Choroid plexus epithelial cell (primary cell): ENCODE data around the gene H1-8.
A peak's percentile ranks its signal among the peaks of the same experiment; 100 is the strongest.

Experiments used
- DNase-seq: peaks from one replicate; pipeline ENCODE4 v3.0.0-alpha.2; 2010; ENCODE audit warnings: low read depth
- H3K4me3 ChIP-seq: 2 replicates; pipeline ENCODE4 v1.5.1; 2011; ENCODE audit warnings: low read depth, mild to moderate bottlenecking, control low read depth, low read length, moderate library complexity
- TF ChIP-seq, protein P1 (sequence below): conservative IDR thresholded peaks from 2 replicates; pipeline ENCODE4 v1.5.1; 2011; ENCODE audit warnings: low read depth, mild to moderate bottlenecking, control low read depth, inconsistent platforms, low read length, moderate library complexity

The H1-8 gene

DNA sequence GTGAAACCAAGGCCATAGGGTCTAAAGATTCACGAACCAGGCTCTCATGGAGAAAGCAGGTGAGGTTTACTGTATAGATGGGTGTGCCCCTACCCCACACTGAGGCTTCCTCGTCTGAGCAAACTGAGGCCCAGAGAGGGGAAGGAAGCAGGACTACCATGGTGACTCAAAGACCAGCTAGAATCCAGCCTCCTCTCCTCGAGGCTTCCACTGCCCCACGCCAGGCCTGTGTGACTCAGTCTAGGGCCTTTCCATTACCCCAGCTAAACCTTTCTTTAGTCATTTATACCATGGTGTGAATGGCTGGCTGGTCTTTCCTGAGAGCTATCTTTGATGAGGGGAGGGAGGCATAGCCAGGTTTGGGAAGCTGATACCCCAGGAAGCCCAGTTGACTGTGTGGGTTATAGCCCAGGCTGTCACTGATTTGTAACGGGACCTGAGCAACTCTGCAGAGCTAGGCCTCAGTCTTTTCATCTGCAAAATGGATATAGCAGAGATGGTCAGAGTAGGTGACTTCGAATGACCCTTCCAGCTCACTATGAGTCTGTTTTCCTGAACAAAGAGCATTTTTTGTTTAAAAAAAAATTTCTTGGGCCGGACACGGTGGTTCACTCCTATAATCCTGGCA, 17.5 kb upstream of the H1-8 start:
- no peak overlapping the region for H3K4me3 ChIP-seq
- TF ChIP-seq, protein P1, sequence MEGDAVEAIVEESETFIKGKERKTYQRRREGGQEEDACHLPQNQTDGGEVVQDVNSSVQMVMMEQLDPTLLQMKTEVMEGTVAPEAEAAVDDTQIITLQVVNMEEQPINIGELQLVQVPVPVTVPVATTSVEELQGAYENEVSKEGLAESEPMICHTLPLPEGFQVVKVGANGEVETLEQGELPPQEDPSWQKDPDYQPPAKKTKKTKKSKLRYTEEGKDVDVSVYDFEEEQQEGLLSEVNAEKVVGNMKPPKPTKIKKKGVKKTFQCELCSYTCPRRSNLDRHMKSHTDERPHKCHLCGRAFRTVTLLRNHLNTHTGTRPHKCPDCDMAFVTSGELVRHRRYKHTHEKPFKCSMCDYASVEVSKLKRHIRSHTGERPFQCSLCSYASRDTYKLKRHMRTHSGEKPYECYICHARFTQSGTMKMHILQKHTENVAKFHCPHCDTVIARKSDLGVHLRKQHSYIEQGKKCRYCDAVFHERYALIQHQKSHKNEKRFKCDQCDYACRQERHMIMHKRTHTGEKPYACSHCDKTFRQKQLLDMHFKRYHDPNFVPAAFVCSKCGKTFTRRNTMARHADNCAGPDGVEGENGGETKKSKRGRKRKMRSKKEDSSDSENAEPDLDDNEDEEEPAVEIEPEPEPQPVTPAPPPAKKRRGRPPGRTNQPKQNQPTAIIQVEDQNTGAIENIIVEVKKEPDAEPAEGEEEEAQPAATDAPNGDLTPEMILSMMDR, result no peak
- DNase-seq, result peak; percentile 57

DNA sequence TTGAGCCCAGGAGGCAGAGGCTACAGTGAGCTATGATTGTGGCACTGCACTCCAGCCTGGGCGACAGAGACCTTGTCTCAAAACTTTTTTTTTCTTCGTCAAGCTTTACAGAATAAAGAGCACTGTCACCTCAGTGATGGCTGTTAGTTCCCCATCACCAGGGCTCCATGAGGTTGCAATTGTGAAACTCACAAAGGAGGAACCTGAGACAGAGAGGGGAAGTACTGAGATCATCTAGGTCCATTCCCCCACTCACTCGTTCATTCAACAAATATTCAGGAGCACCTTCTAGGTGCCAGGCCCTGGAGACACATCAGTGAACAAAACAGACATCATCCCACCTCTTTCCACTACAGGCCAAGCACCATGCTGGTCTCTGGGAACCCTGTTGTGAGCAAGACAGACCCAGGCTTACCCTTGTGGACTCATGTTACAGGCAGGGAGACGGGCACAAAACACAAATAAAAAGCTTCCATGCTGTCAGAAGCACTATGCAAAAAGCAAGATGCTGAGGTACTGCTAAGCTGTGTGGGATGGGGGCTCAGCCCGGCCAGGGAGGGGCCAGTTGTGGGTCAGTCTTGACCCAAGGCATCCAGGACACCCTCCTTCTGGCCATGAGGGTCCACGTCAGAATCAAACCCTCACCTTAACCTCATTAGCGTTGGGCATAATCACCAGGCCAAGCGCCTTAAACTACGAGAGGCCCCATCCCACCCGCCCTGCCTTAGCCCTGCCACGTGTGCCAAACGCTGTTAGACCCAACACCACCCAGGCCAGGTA, 16.7 kb upstream of the H1-8 start:
- peak; percentile 78 for DNase-seq
- TF ChIP-seq, protein P1, result no peak
- no peak overlapping the region for H3K4me3 ChIP-seq

DNA sequence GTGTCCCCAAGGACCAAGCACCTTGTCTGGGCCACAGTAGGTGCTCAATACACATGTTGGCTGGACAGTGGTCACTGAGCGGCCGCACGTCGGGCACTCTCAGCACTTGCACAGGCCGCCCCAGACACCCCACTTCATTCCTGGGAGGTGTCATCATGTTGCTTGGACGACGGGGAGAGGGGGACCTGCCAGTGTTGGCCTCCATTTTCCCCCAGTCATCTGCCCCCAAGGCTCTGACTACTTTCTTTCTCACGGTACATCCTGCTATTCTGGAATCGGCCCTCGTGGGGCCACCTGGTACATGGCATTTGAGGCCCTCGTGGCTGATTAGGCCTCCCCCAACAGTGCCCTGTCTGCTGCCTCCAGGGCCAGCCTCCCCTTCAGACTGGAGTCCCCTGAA, 15.7 kb upstream of the H1-8 start:
- TF ChIP-seq, protein P1, result no peak
- no peak for DNase-seq
- no peak overlapping the region for H3K4me3 ChIP-seq

DNA sequence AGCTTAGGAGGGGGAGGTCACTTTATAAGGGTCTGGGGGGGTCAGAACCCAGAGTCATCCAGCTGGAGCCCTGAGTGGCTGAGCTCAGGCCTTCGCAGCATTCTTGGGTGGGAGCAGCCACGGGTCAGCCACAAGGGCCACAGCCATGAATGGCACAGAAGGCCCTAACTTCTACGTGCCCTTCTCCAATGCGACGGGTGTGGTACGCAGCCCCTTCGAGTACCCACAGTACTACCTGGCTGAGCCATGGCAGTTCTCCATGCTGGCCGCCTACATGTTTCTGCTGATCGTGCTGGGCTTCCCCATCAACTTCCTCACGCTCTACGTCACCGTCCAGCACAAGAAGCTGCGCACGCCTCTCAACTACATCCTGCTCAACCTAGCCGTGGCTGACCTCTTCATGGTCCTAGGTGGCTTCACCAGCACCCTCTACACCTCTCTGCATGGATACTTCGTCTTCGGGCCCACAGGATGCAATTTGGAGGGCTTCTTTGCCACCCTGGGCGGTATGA, 14.3 kb upstream of the H1-8 start, which contains the start of gene RHO:
RHO (plus strand) TSS at position 51 of the 512 bp plus-strand sequence; CDS start at position 146, 95 bp downstream.
- TF ChIP-seq, protein P1, result no peak
- H3K4me3 ChIP-seq, result no peak within 1 kb of the TSS

DNA sequence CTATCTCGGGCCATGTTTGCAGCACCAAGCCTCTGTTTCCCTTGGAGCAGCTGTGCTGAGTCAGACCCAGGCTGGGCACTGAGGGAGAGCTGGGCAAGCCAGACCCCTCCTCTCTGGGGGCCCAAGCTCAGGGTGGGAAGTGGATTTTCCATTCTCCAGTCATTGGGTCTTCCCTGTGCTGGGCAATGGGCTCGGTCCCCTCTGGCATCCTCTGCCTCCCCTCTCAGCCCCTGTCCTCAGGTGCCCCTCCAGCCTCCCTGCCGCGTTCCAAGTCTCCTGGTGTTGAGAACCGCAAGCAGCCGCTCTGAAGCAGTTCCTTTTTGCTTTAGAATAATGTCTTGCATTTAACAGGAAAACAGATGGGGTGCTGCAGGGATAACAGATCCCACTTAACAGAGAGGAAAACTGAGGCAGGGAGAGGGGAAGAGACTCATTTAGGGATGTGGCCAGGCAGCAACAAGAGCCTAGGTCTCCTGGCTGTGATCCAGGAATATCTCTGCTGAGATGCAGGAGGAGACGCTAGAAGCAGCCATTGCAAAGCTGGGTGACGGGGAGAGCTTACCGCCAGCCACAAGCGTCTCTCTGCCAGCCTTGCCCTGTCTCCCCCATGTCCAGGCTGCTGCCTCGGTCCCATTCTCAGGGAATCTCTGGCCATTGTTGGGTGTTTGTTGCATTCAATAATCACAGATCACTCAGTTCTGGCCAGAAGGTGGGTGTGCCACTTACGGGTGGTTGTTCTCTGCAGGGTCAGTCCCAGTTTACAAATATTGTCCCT, 13.4 kb upstream of the H1-8 start:
- TF ChIP-seq, protein P1, result no peak
- DNase-seq, result peak; percentile 16
- H3K4me3 ChIP-seq, result no peak overlapping the region

More for the DNA sequence above, 14.3 kb upstream of the H1-8 start, which contains the start of gene RHO:
- no peak for DNase-seq

DNA sequence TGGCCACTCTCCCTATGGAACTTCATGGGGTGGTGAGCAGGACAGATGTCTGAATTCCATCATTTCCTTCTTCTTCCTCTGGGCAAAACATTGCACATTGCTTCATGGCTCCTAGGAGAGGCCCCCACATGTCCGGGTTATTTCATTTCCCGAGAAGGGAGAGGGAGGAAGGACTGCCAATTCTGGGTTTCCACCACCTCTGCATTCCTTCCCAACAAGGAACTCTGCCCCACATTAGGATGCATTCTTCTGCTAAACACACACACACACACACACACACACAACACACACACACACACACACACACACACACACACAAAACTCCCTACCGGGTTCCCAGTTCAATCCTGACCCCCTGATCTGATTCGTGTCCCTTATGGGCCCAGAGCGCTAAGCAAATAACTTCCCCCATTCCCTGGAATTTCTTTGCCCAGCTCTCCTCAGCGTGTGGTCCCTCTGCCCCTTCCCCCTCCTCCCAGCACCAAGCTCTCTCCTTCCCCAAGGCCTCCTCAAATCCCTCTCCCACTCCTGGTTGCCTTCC, 12.7 kb upstream of the H1-8 start:
- TF ChIP-seq, protein P1, result no peak
- no peak overlapping the region for H3K4me3 ChIP-seq
- peak; percentile 64 for DNase-seq
